Fibroblast of villous mesenchyme (primary cell): ENCODE data around the gene NRP2. TPM values are rescaled to one million over a fixed set of nuclear protein-coding genes. Genes with fewer than 3 reads are reported as not detected.

Source experiments
- DNase-seq: peaks from one replicate; pipeline ENCODE4 v3.0.0-alpha.2; 2010; ENCODE audit warnings: low read depth
- H3K4me3 ChIP-seq: 2 replicates; pipeline ENCODE4 v1.5.1; 2011; ENCODE audit warnings: low read depth, mild to moderate bottlenecking, low read length
- total RNA-seq: library from RNA; depleted of rRNA; stranded (reverse); fragments of >200 nt; gene quantifications from 2 replicates; pipeline ENCODE4 v1.2.3, GENCODE V29; 2012
- TF ChIP-seq, protein P1 (sequence below): IDR thresholded peaks from 2 replicates; pipeline ENCODE4 v1.5.1; 2012; ENCODE audit warnings: low read depth, mild to moderate bottlenecking, low read length; ENCODE audit not compliant: insufficient read depth

The NRP2 gene
- total RNA-seq, 1 donor = 117 TPM

DNA sequence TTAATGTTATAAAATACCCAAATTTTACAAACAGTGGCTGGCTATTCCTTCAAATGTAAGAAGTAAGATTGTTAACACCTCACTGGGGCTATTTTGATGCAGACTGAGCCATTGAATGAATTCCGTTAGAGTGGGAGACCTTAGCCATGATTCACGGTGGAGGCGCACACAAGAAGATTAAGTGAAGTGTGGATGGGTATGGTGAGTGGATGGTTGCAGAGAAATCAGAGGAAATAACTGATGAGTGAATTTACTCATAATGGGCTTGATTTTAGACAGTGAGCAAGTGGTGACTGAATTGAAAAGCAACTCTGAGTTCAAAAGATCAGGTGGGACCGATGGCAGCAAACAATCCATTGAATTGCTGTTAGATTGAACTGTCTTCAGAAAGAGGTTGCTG, 75.0 kb downstream of the NRP2 start:
- H3K4me3 ChIP-seq = no peak overlapping the region
- no peak for DNase-seq
- TF ChIP-seq, protein P1, sequence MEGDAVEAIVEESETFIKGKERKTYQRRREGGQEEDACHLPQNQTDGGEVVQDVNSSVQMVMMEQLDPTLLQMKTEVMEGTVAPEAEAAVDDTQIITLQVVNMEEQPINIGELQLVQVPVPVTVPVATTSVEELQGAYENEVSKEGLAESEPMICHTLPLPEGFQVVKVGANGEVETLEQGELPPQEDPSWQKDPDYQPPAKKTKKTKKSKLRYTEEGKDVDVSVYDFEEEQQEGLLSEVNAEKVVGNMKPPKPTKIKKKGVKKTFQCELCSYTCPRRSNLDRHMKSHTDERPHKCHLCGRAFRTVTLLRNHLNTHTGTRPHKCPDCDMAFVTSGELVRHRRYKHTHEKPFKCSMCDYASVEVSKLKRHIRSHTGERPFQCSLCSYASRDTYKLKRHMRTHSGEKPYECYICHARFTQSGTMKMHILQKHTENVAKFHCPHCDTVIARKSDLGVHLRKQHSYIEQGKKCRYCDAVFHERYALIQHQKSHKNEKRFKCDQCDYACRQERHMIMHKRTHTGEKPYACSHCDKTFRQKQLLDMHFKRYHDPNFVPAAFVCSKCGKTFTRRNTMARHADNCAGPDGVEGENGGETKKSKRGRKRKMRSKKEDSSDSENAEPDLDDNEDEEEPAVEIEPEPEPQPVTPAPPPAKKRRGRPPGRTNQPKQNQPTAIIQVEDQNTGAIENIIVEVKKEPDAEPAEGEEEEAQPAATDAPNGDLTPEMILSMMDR = no peak

DNA sequence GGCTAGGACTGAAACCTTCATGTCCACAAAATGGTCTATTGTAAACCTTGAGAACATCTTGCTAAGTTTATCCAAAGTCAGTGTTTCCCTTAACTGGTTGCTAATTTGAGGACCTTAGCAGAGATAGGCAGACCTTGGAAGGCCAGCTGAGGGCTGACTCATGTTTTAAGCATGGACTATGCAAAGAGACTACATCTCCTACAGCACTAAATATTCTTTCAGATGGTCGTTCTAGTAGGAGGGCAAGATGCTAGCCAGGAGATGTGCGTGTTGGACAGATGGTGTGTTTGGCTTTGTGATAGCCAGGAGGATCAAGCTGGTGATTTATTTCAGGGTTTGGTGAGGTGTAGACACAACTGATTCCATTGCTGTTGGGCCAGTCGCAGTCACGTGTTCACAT, 75.8 kb downstream of the NRP2 start:
- DNase-seq = peak; percentile 88
- TF ChIP-seq, protein P1 = no peak
- H3K4me3 ChIP-seq = no peak overlapping the region

DNA sequence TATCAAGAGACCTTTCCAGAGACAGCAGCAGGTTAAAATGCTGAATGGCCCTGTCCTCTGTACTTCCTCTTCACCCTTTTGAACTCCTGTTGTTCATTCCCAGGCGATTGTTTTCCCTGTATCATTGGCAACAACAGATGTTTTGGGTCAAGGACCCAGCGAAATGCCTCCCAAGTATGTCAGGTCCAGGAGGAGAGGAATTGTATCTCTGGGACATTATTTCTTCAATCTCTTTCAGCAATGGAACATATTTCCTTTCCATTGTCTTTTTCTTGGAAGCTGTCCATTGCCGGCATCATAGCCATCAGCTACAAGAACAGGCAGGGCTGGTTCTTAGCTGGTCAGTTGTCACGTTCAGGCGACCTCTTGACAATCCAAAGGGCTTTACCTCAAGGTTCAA, 76.2 kb downstream of the NRP2 start:
- no peak for DNase-seq
- TF ChIP-seq, protein P1 = no peak

DNA sequence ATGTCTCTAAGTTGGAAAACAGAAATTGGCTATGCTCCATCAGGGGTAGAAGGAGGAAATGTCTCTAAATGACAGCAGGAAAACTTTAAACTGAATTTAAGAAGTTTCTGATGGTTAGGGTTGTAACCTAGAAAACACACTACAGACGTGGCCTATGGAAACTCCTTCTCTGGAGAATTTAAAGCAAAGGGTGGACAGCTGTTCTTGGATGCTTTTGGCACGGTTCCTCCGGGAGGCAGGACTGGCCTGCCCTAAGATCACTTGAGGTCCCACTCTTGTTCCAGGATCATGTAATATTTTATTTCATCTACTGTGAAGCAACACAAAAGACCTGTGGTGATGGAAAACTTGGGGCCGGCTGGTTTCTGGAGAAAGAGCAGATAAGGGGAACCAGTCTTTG, 77.0 kb downstream of the NRP2 start:
- no peak for DNase-seq
- TF ChIP-seq, protein P1 = no peak
- H3K4me3 ChIP-seq = no peak overlapping the region

More for the DNA sequence above, 76.2 kb downstream of the NRP2 start:
- no peak overlapping the region for H3K4me3 ChIP-seq

DNA sequence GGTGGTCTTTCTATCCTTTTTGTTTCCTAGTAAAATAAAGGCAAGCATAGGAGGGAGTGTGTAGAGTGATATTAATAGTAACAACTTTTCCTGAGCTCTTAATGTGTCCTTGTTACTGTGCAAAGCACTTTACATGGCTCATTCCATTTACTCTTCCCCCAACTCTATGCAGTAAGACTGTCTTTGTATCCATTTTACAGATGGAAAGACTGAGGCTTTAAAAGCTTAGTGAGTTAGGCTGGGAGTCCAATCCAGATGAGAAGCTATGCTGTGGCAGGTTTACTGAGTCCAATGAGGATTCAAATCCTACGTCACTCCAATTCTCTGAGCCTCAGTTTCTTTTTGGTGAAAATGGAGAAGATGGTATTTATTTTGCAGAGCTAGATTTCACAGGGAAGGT, 77.4 kb downstream of the NRP2 start:
- no peak for DNase-seq
- TF ChIP-seq, protein P1 = no peak
- H3K4me3 ChIP-seq = no peak overlapping the region

DNA sequence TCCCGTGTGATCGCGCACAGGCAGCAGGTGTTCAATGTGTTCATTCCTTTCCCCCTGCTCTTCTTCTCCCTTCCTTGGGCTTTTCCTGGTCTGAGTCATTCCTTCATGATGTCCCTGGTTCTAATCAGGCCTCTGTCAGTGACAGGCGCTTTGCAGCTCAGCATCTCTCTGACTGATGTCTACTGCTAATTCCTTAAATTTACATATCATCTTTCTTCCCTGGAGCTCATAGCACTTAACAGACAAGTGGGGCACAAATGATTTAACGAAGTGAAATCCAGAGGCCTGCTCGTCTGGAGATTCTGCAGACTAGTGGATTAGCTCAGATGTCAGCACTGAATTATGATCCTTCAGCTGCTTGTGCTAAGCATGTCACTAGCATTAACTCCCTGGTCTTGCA, 77.9 kb downstream of the NRP2 start:
- no peak overlapping the region for H3K4me3 ChIP-seq
- TF ChIP-seq, protein P1 = no peak
- no peak for DNase-seq

DNA sequence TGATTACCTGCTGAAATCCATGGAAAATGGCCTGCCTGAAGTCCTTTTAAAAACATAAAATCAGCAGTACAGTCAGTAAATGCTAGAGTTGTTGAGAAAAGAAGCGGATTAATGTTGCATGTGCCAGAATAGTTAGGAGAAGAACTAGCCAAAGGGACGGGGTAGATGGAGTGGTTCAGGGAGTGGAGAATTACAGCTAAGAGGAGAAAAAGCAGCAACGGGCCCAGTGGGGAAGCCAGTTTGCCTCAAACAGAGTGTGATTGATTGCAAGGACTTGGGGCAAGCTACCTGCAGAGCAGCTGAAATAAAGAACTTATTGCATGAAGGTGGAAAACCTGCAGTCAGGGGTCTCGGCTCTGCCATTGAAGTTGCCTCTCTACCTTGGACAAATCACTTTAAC, 79.1 kb downstream of the NRP2 start:
- TF ChIP-seq, protein P1 = no peak
- no peak overlapping the region for H3K4me3 ChIP-seq
- no peak for DNase-seq
